BE2C (cell line): Measurements from ENCODE around the gene MRPL38.

Experiments
- DNase-seq: peaks from one replicate; pipeline ENCODE4 v3.0.0-alpha.2; 2020
- H3K27me3 ChIP-seq: fragments of 250-450 bp; sonication (Bioruptor Pico); 2 replicates; pipeline ENCODE4 v1.5.1; 2020; ENCODE audit warnings: mild to moderate bottlenecking
- H3K36me3 ChIP-seq: fragments of 250-450 bp; sonication (Bioruptor Pico); 2 replicates; pipeline ENCODE4 v1.5.1; 2020; ENCODE audit warnings: mild to moderate bottlenecking
- H3K4me1 ChIP-seq: fragments of 250-450 bp; sonication (Bioruptor Pico); 2 replicates; pipeline ENCODE4 v1.5.1; 2020
- H3K4me3 ChIP-seq: 2 replicates; pipeline ENCODE4 v1.5.1; 2011; ENCODE audit warnings: low read depth, low read length
- H3K9me3 ChIP-seq: fragments of 250-450 bp; sonication (Bioruptor Pico); 2 replicates; pipeline ENCODE4 v1.5.1; 2020
- TF ChIP-seq, protein P1 (sequence below): IDR thresholded peaks from 2 replicates; pipeline ENCODE4 v1.5.1; 2012; ENCODE audit warnings: mild to moderate bottlenecking, low read depth, low read length

MRPL38 gene

DNA sequence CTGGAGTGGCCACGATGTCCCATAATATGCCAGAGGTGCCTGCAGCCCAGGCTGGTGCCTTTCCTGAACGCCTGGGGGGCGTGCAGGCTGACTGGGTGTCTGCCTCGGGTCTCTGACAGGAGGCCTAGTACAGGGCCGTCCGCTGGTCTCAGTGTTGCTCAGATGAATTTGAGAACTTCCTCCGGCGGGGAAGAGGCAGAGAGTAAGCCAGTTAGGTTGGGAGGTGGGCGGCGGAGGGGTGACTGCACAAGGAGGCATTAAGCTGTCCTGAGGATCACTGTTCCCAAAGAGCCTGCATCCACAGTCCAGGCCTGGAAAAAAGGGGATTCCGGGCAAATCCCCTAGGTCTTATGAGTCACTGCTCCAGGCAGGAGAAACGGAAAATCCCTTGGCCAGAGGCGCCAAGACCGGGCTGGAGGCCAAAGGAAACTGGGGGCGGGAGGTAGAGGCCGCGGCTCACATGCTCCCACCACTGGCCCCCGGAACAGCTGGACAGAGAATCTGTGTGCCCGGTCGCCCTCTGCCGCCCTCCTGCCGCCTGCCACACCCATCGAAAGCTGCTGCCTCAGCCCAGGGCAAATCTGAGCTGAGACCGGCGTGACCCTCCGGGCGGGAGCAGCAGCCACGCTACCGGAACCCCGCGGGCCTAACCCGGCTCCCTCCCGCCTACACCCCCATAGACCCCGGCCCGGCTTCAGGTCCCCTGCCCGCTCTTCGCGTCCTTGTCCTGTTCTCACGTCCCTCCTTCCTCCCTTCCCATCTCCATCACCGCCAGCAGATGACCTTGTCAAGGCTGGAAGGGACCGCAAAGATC is 27.5 kb downstream of the MRPL38 start:
- TF ChIP-seq, protein P1, sequence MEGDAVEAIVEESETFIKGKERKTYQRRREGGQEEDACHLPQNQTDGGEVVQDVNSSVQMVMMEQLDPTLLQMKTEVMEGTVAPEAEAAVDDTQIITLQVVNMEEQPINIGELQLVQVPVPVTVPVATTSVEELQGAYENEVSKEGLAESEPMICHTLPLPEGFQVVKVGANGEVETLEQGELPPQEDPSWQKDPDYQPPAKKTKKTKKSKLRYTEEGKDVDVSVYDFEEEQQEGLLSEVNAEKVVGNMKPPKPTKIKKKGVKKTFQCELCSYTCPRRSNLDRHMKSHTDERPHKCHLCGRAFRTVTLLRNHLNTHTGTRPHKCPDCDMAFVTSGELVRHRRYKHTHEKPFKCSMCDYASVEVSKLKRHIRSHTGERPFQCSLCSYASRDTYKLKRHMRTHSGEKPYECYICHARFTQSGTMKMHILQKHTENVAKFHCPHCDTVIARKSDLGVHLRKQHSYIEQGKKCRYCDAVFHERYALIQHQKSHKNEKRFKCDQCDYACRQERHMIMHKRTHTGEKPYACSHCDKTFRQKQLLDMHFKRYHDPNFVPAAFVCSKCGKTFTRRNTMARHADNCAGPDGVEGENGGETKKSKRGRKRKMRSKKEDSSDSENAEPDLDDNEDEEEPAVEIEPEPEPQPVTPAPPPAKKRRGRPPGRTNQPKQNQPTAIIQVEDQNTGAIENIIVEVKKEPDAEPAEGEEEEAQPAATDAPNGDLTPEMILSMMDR = no peak
- H3K27me3 ChIP-seq = peaks cover 15% of the 10 kb centered on the region
- peak overlapping the region; percentile 72 for H3K4me3 ChIP-seq
- no peaks in the 10 kb centered on the region for H3K9me3 ChIP-seq
- H3K36me3 ChIP-seq = no peaks in the 10 kb centered on the region
- DNase-seq = peak; percentile 75
- peaks cover 9% of the 10 kb centered on the region for H3K4me1 ChIP-seq

DNA sequence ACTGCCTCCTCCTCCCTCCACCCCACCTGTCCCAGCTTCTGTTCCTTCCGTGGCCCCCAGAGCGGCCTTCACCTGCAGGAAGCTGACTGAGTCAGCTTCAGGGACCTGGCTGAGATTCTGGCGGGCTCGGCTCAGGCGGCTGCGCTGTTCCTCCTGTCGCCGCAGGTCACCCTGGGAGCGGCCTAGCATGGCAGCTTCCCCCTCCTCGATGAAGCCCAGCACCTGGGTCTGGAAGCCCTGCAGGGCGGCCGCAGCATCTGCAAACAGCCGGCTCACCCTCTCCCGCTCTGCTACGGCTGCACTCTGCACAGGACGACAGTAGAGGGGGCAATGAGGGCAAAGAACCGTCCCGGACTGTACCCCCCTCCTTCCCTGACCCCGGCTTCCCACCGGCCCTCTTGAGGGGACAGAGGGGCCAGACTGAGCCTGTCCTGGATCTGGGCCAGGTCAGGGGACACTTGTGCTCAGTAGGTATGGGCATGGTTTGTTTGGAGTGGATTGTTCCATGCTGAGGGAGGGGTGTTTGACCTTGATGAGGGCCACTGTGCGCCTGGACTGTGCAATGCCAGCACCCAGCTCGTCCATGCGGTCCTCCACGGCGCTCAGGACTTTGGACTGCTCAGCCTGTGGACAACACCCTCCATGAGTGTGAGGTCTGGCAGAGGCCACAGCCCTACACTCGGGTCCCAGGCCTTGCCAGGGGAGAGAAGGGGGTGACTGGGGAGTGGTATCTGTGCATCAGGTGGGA is 28.3 kb downstream of the MRPL38 start:
- Histone ChIP-seq H3K27me3 (peaks cover 15% of the 10 kb centered on the region), H3K4me1 (peaks cover 9% of the 10 kb centered on the region), H3K36me3 (no peaks in the 10 kb centered on the region), H3K9me3 (no peaks in the 10 kb centered on the region), H3K4me3 (peak overlapping the region; percentile 72)
- TF ChIP-seq, protein P1 = peak; percentile 39; the same call in 1 of the 2 replicates
- DNase-seq = no peak

DNA sequence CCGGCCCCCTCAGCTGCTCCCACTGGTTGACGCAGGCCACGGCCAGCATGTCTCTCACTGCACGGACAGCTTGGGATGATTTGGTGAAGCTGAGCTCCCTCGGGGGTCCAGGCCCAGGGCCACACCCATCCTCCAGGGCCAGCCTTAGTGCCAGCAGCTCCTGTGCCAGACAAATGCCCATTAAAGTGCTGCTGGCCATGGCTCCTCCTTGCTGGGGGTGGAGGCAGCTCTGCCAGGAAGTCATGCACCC is 28.8 kb downstream of the MRPL38 start:
- Histone ChIP-seq H3K4me3 (no peak overlapping the region), H3K27me3 (peaks cover 15% of the 10 kb centered on the region), H3K9me3 (no peaks in the 10 kb centered on the region), H3K4me1 (peaks cover 9% of the 10 kb centered on the region), H3K36me3 (no peaks in the 10 kb centered on the region)
- DNase-seq = no peak
- TF ChIP-seq, protein P1 = no peak

DNA sequence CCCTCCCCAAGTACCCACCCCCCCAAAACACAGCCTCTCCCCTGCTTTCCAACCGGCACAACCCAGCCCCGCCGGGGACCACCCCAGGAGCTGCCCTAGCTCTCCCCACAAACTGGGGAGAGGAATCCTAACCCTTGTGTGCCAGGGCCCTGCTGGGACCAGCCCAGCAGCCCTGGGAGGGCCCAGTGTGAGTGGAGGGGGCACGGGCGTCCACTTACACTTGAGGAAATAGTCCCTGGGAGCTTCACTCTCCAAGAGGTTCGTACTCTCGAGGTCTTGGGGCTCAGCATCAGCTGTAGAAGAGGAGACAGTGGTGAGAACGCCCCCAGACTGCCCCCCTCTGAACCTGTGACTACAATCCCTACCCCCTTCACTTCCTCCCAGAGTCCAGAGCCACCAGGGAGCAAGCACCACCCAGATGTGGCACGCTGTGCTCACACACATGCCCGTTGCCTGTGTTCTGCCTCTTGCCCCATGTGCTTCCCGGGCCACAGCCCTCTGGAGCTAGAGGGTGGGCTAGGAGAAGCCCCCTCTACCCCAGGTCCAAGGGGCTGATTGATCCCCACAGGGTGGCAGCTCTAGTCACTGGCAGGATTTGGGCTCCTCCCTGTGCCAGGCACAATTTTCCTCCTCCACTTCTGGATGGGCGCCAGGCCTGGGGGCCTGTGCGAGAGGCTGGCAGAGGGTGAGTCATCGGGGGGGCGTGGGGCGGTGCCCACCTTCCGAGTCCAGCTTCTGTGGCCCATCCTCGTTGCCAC is 29.3 kb downstream of the MRPL38 start:
- Histone ChIP-seq H3K36me3 (no peaks in the 10 kb centered on the region), H3K4me1 (peaks cover 9% of the 10 kb centered on the region), H3K9me3 (no peaks in the 10 kb centered on the region), H3K27me3 (peaks cover 15% of the 10 kb centered on the region), H3K4me3 (no peak overlapping the region)
- no peak for DNase-seq
- TF ChIP-seq, protein P1 = no peak

DNA sequence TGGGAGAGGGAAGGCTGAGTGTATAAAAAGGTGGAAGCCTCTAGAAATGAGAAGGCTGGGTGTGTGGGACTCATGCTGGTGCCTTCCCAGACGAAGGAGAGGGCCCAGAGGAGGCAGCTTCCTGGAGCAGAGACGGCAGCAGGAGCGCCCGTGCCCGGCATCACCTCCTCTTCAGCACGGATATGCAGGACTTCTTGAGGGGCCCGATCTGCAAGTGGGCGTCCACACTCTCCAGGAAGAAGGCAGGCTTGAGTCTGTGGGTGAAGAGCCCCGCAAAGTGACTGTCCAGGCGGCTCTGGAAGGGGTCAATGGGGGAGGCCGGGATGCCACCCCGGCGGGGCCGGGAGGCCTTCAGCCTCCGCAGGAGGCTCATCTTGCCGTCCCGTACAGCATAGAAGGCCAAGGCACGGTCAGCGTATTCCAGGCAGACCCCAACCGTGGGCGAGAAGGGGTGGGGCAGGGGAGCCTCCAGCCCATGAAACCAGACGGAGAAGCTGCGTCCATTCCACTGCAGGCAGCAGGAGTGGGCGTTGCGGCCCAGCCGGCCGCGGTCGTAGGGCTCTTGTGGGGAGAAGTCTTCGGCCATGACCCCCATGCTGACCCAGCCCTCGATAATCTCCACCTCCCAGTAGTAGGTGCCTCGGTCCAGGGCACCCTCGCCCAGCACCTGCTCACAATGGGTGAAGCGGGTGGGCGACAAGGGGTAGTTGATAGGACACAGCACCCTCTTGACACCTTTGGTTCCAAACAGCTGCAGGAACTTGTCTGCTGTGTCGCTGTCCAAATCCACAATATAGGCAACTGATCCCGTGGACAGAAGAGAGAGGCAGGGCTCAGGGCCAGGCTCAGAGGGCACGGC is 30.1 kb downstream of the MRPL38 start:
- Histone ChIP-seq H3K9me3 (no peaks in the 10 kb centered on the region), H3K27me3 (peaks cover 15% of the 10 kb centered on the region), H3K4me1 (peaks cover 9% of the 10 kb centered on the region), H3K36me3 (no peaks in the 10 kb centered on the region), H3K4me3 (no peak overlapping the region)
- no peak for DNase-seq
- TF ChIP-seq, protein P1 = no peak
